IMR-90 (cell line): ENCODE measurements around the gene C2orf68. TPM values are rescaled to one million over a fixed set of nuclear protein-coding genes. Genes with fewer than 3 reads are reported as not detected.

Experiments used
- ATAC-seq: fragments of 200-7000 bp; cut with Tn5 transposase; 2 replicates; pipeline ENCODE4 v1.9.1; 2020; ENCODE audit warnings: low read depth, mild to moderate bottlenecking, moderate library complexity
- BruUV-seq: library from RNA; stranded (reverse); fragments of 400-500 nt; replicated peaks from 2 replicates; lab custom pipeline; 2021; lab: Mats Ljungman, UMichigan
- CTCF ChIA-PET: fragments of 300-600 bp; formaldehyde crosslinking; extraction: SDS; loops from one replicate; lab custom pipeline; 2021; ENCODE audit warnings: antibody characterized with exemption; lab: Yijun Ruan, JAX
- POLR2A ChIA-PET: fragments of 300-600 bp; sonication (Branson Sonifier 250); formaldehyde crosslinking; loops from one replicate; lab custom pipeline; 2022; ENCODE audit warnings: antibody characterized with exemption; ENCODE audit not compliant: unreplicated experiment; lab: Charles Lee
- DNase-seq: peaks from one replicate; pipeline ENCODE4 v3.0.0; 2013
- H2AFZ ChIP-seq: replicated peaks from 2 replicates; pipeline ENCODE3; 2013; ENCODE audit warnings: low read length, mild to moderate bottlenecking; ENCODE audit not compliant: poor library complexity
- H2AK5ac ChIP-seq: 2 replicates; pipeline ENCODE4 v1.6.1; 2013; ENCODE audit warnings: low read depth, low read length, inconsistent platforms
- H2AK9ac ChIP-seq: replicated peaks from 2 replicates; pipeline ENCODE3; 2013; ENCODE audit warnings: mild to moderate bottlenecking, low read depth, low read length, moderate library complexity; ENCODE audit not compliant: poor library complexity
- H2BK120ac ChIP-seq: 2 replicates; pipeline ENCODE4 v1.6.1; 2013; ENCODE audit warnings: low read depth, low read length, inconsistent platforms
- H2BK15ac ChIP-seq: 3 replicates; pipeline ENCODE4 v1.6.1; 2013; ENCODE audit warnings: low read depth, low read length, inconsistent platforms
- H2BK20ac ChIP-seq: 2 replicates; pipeline ENCODE4 v1.6.1; 2013; ENCODE audit warnings: low read depth, mild to moderate bottlenecking, inconsistent platforms, low read length, moderate library complexity
- H2BK5ac ChIP-seq: 2 replicates; pipeline ENCODE4 v1.6.1; 2013; ENCODE audit warnings: mild to moderate bottlenecking, low read depth, low read length, inconsistent platforms; ENCODE audit not compliant: poor library complexity, severe bottlenecking
- H3K14ac ChIP-seq: replicated peaks from 2 replicates; pipeline ENCODE4 v1.6.1; 2013; ENCODE audit warnings: low read depth, low read length, inconsistent platforms
- H3K18ac ChIP-seq: 2 replicates; pipeline ENCODE4 v1.6.1; 2013; ENCODE audit warnings: low read depth, low read length, control low read depth
- H3K23ac ChIP-seq: 2 replicates; pipeline ENCODE4 v1.6.1; 2013; ENCODE audit warnings: low read depth, low read length, inconsistent platforms
- H3K27ac ChIP-seq: 2 replicates; pipeline ENCODE4 v1.5.1; 2013; ENCODE audit warnings: mild to moderate bottlenecking, control low read depth, low read length; ENCODE audit not compliant: insufficient read depth
- H3K27me3 ChIP-seq: 2 replicates; pipeline ENCODE4 v1.6.1; 2013; ENCODE audit warnings: low read length; ENCODE audit not compliant: control insufficient read depth, insufficient read depth
- H3K36me3 ChIP-seq: 2 replicates; pipeline ENCODE4 v1.6.1; 2013; ENCODE audit warnings: low read length, mixed read lengths; ENCODE audit not compliant: control insufficient read depth, insufficient read depth
- H3K4ac ChIP-seq: 2 replicates; pipeline ENCODE4 v1.6.1; 2013; ENCODE audit warnings: low read depth, low read length, inconsistent platforms
- H3K4me1 ChIP-seq: 2 replicates; pipeline ENCODE4 v1.6.1; 2013; ENCODE audit warnings: low read length, mixed read lengths; ENCODE audit not compliant: control insufficient read depth, insufficient read depth
- H3K4me2 ChIP-seq: 2 replicates; pipeline ENCODE4 v1.6.1; 2013; ENCODE audit warnings: low read depth, mild to moderate bottlenecking, control low read depth, low read length, moderate library complexity
- H3K4me3 ChIP-seq: 2 replicates; pipeline ENCODE4 v1.5.1; 2013; ENCODE audit warnings: low read depth, mild to moderate bottlenecking, control low read depth, low read length, moderate library complexity; ENCODE audit not compliant: insufficient read depth
- H3K56ac ChIP-seq: 2 replicates; pipeline ENCODE4 v1.6.1; 2013; ENCODE audit warnings: low read length, inconsistent platforms; ENCODE audit not compliant: insufficient read depth; ENCODE audit errors: extremely low read depth
- H3K79me1 ChIP-seq, 2 experiments: 2 replicates each; pipeline ENCODE4 v1.6.1; 2013; ENCODE audit warnings: low read length in 2 of 2, inconsistent platforms in 1 of 2, low read depth in 1 of 2
- H3K9ac ChIP-seq: 2 replicates; pipeline ENCODE4 v1.6.1; 2013; ENCODE audit warnings: low read depth, low read length, control low read depth
- H3K9me1 ChIP-seq: 2 replicates; pipeline ENCODE4 v1.6.1; 2013; ENCODE audit warnings: low read length, inconsistent platforms; ENCODE audit not compliant: insufficient read depth
- H3K9me3 ChIP-seq: 2 replicates; pipeline ENCODE4 v1.6.1; 2013; ENCODE audit warnings: low read length; ENCODE audit not compliant: control insufficient read depth, insufficient read depth
- H4K20me1 ChIP-seq: 2 replicates; pipeline ENCODE4 v1.6.1; 2013; ENCODE audit warnings: low read length, inconsistent platforms; ENCODE audit not compliant: insufficient read depth
- H4K5ac ChIP-seq: 2 replicates; pipeline ENCODE4 v1.6.1; 2013; ENCODE audit warnings: mild to moderate bottlenecking, low read depth, low read length, control low read depth
- H4K8ac ChIP-seq, 2 experiments: 2 replicates each; pipeline ENCODE4 v1.6.1; 2013; ENCODE audit warnings: low read depth in 2 of 2, low read length in 2 of 2, control low read depth in 1 of 2, inconsistent platforms in 1 of 2
- H4K91ac ChIP-seq: 2 replicates; pipeline ENCODE4 v1.6.1; 2013; ENCODE audit warnings: low read depth, low read length, inconsistent platforms; ENCODE audit not compliant: insufficient read depth
- BHLHE40 ChIP-seq: fragments of 150-350 bp; IDR thresholded peaks from 2 replicates; pipeline ENCODE4 v1.6.1; 2016; ENCODE audit warnings: mild to moderate bottlenecking, low read depth, low read length
- CEBPB ChIP-seq: IDR thresholded peaks from 2 replicates; pipeline ENCODE4 v1.6.1; 2012; ENCODE audit warnings: low read depth, low read length, improper control_type of control experiment
- CHD1 ChIP-seq: IDR thresholded peaks from 2 replicates; pipeline ENCODE4 v1.6.1; 2012; ENCODE audit warnings: low read depth, low read length, improper control_type of control experiment
- CTCF ChIP-seq: conservative IDR thresholded peaks from 2 replicates; pipeline ENCODE4 v1.5.1; 2012; ENCODE audit warnings: mild to moderate bottlenecking, low read depth, low read length, improper control_type of control experiment
- ELK1 ChIP-seq: fragments of 150-350 bp; IDR thresholded peaks from 2 replicates; pipeline ENCODE4 v1.6.1; 2016; ENCODE audit warnings: low read depth, mild to moderate bottlenecking, low read length, moderate library complexity, borderline replicate concordance
- FOS ChIP-seq: fragments of 150-350 bp; IDR thresholded peaks from 2 replicates; pipeline ENCODE4 v1.6.1; 2016; ENCODE audit warnings: low read depth, low read length
- MAFK ChIP-seq: IDR thresholded peaks from 2 replicates; pipeline ENCODE4 v1.6.1; 2012; ENCODE audit warnings: low read depth, low read length, improper control_type of control experiment
- MAZ ChIP-seq: IDR thresholded peaks from 2 replicates; pipeline ENCODE4 v1.6.1; 2012; ENCODE audit warnings: low read depth, mild to moderate bottlenecking, low read length, improper control_type of control experiment, moderate library complexity, borderline replicate concordance
- MXI1 ChIP-seq: IDR thresholded peaks from 2 replicates; pipeline ENCODE4 v1.6.1; 2012; ENCODE audit warnings: low read depth, mild to moderate bottlenecking, low read length, moderate library complexity, borderline replicate concordance
- NFE2L2 ChIP-seq: fragments of 150-350 bp; IDR thresholded peaks from 2 replicates; pipeline ENCODE4 v1.6.1; 2016; ENCODE audit warnings: low read depth, mild to moderate bottlenecking, low read length
- POLR2A ChIP-seq: IDR thresholded peaks from 2 replicates; pipeline ENCODE4 v1.6.1; 2012; ENCODE audit warnings: mild to moderate bottlenecking, low read depth, low read length
- RCOR1 ChIP-seq: IDR thresholded peaks from 2 replicates; pipeline ENCODE4 v1.6.1; 2012; ENCODE audit warnings: mild to moderate bottlenecking, low read length, improper control_type of control experiment; ENCODE audit not compliant: insufficient replicate concordance
- RFX5 ChIP-seq: IDR thresholded peaks from 2 replicates; pipeline ENCODE4 v1.8.0; 2012; ENCODE audit warnings: low read depth, mild to moderate bottlenecking, low read length, moderate library complexity
- SMC3 ChIP-seq: fragments of 150-350 bp; IDR thresholded peaks from 2 replicates; pipeline ENCODE4 v1.6.1; 2016; ENCODE audit warnings: low read depth, mild to moderate bottlenecking, antibody characterized with exemption, low read length, moderate library complexity
- USF2 ChIP-seq: fragments of 150-350 bp; IDR thresholded peaks from 2 replicates; pipeline ENCODE4 v1.6.1; 2017; ENCODE audit warnings: mild to moderate bottlenecking, antibody characterized with exemption, low read length, low read depth
- WGBS, 2 experiments: methylation state at CpG; one replicate each; pipeline versions ENCODE4 v1.1.5 to v1.1.7; 2013; ENCODE audit warnings: missing lambda C conversion rate in 2 of 2; ENCODE audit not compliant: insufficient read length in 1 of 2; ENCODE audit errors: extremely low coverage in 2 of 2; 5-methylcytosine and 5-hydroxymethylcytosine counted together
- dilution Hi-C: fragments of 300-500 bp; cut with HindIII; formaldehyde crosslinking; loops from one replicate; pipeline ENCODE4 v1.14.3; 2018; ENCODE audit warnings: low sequenced_read_pairs; ENCODE audit not compliant: unreplicated experiment
- in situ Hi-C: fragments of 300-500 bp; cut with MboI; formaldehyde crosslinking; loops from 3 replicates; pipeline ENCODE4 v1.14.3; 2019; ENCODE audit warnings: low sequenced_read_pairs, inconsistent platforms, mixed read lengths
- intact Hi-C: fragments of 100-400 bp; cut with micrococcal nuclease; formaldehyde crosslinking; loops from 2 replicates; pipeline ENCODE4 v1.10.0; 2022
- polyA plus RNA-seq, 3 experiments: library from polyadenylated mRNA; depleted of rRNA; stranded (reverse); fragments of >200 nt; gene quantifications; 2 replicates each; pipeline ENCODE4 v1.2.3, GENCODE V29; 2012; ENCODE audit warnings: low replicate concordance in 1 of 3
- total RNA-seq: library from RNA; depleted of rRNA; stranded (reverse); fragments of >200 nt; gene quantifications from 2 replicates; pipeline ENCODE4 v1.2.3, GENCODE V29; 2012

Gene C2orf68
- total and polyA plus RNA-seq, 2 of the 4 experiments (the other 2 are of a cell fraction), result 6.8 to 10.1 TPM

- dilution Hi-C loops (no loop called here), in situ Hi-C loops (no loop called here), intact Hi-C loops (loop anchor here (5.0 kb wide), 1 partner anchor 37 kb away; the partner anchor contains the start of gene GGCX)
- Histone ChIP-seq H2BK15ac (no peak overlapping the region), H2BK120ac (no peak overlapping the region), H3K27me3 (no peaks in the 10 kb centered on the region), H3K79me1 (peaks cover 24 to 70% of the 10 kb centered on the region in 2 experiments; a peak in 3 of 4 replicates), H3K4me1 (peaks cover 18% of the 10 kb centered on the region), H3K56ac (no peak overlapping the region), H2AK9ac (peak overlapping the region; percentile 61), H3K36me3 (peaks cover 26% of the 10 kb centered on the region), H4K8ac (no peak overlapping the region), H3K9me1 (peaks cover 22% of the 10 kb centered on the region), H3K18ac (no peak overlapping the region), H3K9ac (no peak overlapping the region), H4K5ac (no peak overlapping the region), H2AK5ac (no peak overlapping the region), H2BK20ac (no peak overlapping the region), H3K9me3 (no peaks in the 10 kb centered on the region), H3K4me3 (no peak overlapping the region), H3K23ac (no peak overlapping the region), H3K27ac (no peak overlapping the region), H4K91ac (no peak overlapping the region), H2AFZ (no peak overlapping the region), H4K20me1 (peaks cover 16% of the 10 kb centered on the region), H3K14ac (no peak overlapping the region), H2BK5ac (no peak overlapping the region), H3K4me2 (no peak overlapping the region), H3K4ac (no peak overlapping the region)
- POLR2A ChIA-PET, result interaction anchor here (0.5 to 0.9 kb wide), 2 partner anchors 181 to 245 kb away, joined by 3 read pairs; partner anchors contain the start of genes ELMOD3, RETSAT and SH2D6
- 92% methylated on average over 12 of the region's 17 CpGs; no CpG with 5 or more reads in 1 of the 2 experiments for WGBS, 2 experiments
- DNase-seq (no peak), ATAC-seq (no peak)
- BruUV-seq, result no TSS peak
- CTCF ChIA-PET, result no interaction called here
- TF ChIP-seq NFE2L2 (no peak), SMC3 (no peak), RCOR1 (no peak), ELK1 (no peak), MAZ (no peak), RFX5 (no peak), BHLHE40 (no peak), USF2 (no peak), FOS (no peak), MAFK (no peak), CTCF (no peak), CHD1 (no peak), POLR2A (no peak), CEBPB (no peak), MXI1 (no peak)
These were observed 12.2 kb downstream of the C2orf68 start for GRCh38 chr2:85599468-85600234.
